DMS114 treated with DMSO at 0.1 percent for 48 hours (cell line): ENCODE data around the gene CIT.
"Not testable (repeated sequence)": the region's sequence is repeated elsewhere in the genome, so short reads cannot be mapped to it uniquely, and the experiment has no call there.

Experiments
- DNase-seq: peaks from one replicate; lab custom pipeline; 2025; ENCODE audit not compliant: unreplicated experiment; lab: John Stamatoyannopoulos, UW

CIT gene

GRCh38 chr12:119706427-119706826 lies 170.7 kb downstream of the CIT start:
- not testable (repeated sequence) for DNase-seq

- no peak for DNase-seq
These were observed 171.9 kb downstream of the CIT start for GRCh38 chr12:119705182-119705581.

GRCh38 chr12:119704065-119704747 lies 172.9 kb downstream of the CIT start:
- no peak for DNase-seq

- no peak for DNase-seq
These were observed 177.0 kb downstream of the CIT start for GRCh38 chr12:119700078-119700477.

- no peak for DNase-seq
These were observed 177.8 kb downstream of the CIT start for GRCh38 chr12:119699199-119699760.

GRCh38 chr12:119696943-119697342 lies 180.2 kb downstream of the CIT start:
- no peak for DNase-seq

GRCh38 chr12:119695034-119695433 lies 182.1 kb downstream of the CIT start:
- DNase-seq, result peak; percentile 17

GRCh38 chr12:119694111-119694510 lies 183.0 kb downstream of the CIT start:
- DNase-seq, result no peak

- DNase-seq, result no peak
These were observed 183.6 kb downstream of the CIT start for GRCh38 chr12:119693511-119693910.

GRCh38 chr12:119692997-119693396 lies 184.1 kb downstream of the CIT start:
- no peak for DNase-seq

GRCh38 chr12:119692410-119692809 lies 184.7 kb downstream of the CIT start:
- no peak for DNase-seq

- no peak for DNase-seq
These were observed 185.8 kb downstream of the CIT start for GRCh38 chr12:119691202-119691810.

GRCh38 chr12:119689935-119690500 lies 187.1 kb downstream of the CIT start:
- no peak for DNase-seq

GRCh38 chr12:119687879-119688278 lies 189.2 kb downstream of the CIT start:
- no peak for DNase-seq

GRCh38 chr12:119687406-119687805 lies 189.7 kb downstream of the CIT start:
- DNase-seq, result no peak

GRCh38 chr12:119686776-119687175 lies 190.3 kb downstream of the CIT start:
- DNase-seq, result no peak

GRCh38 chr12:119686355-119686754 lies 190.8 kb downstream of the CIT start:
- no peak for DNase-seq

GRCh38 chr12:119685375-119685774 lies 191.7 kb downstream of the CIT start:
- DNase-seq, result no peak

- no peak for DNase-seq
These were observed 192.3 kb downstream of the CIT start for GRCh38 chr12:119684711-119685369.

- no peak for DNase-seq
These were observed 193.3 kb downstream of the CIT start for GRCh38 chr12:119683816-119684215.

- no peak for DNase-seq
These were observed 193.7 kb downstream of the CIT start for GRCh38 chr12:119683413-119683812.
